HEK293 (cell line): Measurements from ENCODE around the gene ZFAND3.

Experiments
- CTCF ChIP-seq: fragments of 450-650 bp; formaldehyde crosslinking; IDR thresholded peaks from 2 replicates; pipeline ENCODE4 v1.5.1; 2016; ENCODE audit warnings: missing biosample characterization, missing genetic modification characterization
- REST ChIP-seq: fragments of 450-650 bp; formaldehyde crosslinking; IDR thresholded peaks from 2 replicates; pipeline ENCODE4 v1.5.1; 2016; ENCODE audit warnings: missing biosample characterization, missing genetic modification characterization
- SETDB1 ChIP-seq: IDR thresholded peaks from one replicate; pipeline ENCODE4 v1.6.1; 2017; ENCODE audit warnings: mild to moderate bottlenecking, low read length, moderate library complexity, mixed read lengths; ENCODE audit not compliant: insufficient read length
- YY1 ChIP-seq: fragments of 450-650 bp; formaldehyde crosslinking; IDR thresholded peaks from 2 replicates; pipeline ENCODE4 v1.5.1; 2018; ENCODE audit warnings: missing biosample characterization, missing genetic modification characterization
- ZBTB26 ChIP-seq: fragments of 450-650 bp; formaldehyde crosslinking; optimal IDR thresholded peaks from 2 replicates; pipeline ENCODE3; 2016; ENCODE audit warnings: missing biosample characterization, mild to moderate bottlenecking, missing genetic modification characterization
- ZBTB49 ChIP-seq: fragments of 450-650 bp; formaldehyde crosslinking; IDR thresholded peaks from 2 replicates; pipeline ENCODE4 v1.5.1; 2016; ENCODE audit warnings: missing biosample characterization, missing genetic modification characterization, low read depth
- ZFP37 ChIP-seq: fragments of 450-650 bp; formaldehyde crosslinking; IDR thresholded peaks from 2 replicates; pipeline ENCODE4 v1.5.1; 2016; ENCODE audit warnings: missing biosample characterization, missing genetic modification characterization
- ZNF121 ChIP-seq: fragments of 450-650 bp; formaldehyde crosslinking; IDR thresholded peaks from 2 replicates; pipeline ENCODE4 v1.5.1; 2016; ENCODE audit warnings: missing biosample characterization, missing genetic modification characterization
- ZNF18 ChIP-seq: fragments of 450-650 bp; formaldehyde crosslinking; IDR thresholded peaks from 2 replicates; pipeline ENCODE4 v1.5.1; 2016; ENCODE audit warnings: missing biosample characterization, missing genetic modification characterization
- ZNF239 ChIP-seq: fragments of 450-650 bp; formaldehyde crosslinking; IDR thresholded peaks from 2 replicates; pipeline ENCODE4 v1.5.1; 2016; ENCODE audit warnings: missing biosample characterization, missing genetic modification characterization
- ZNF521 ChIP-seq: fragments of 450-650 bp; formaldehyde crosslinking; IDR thresholded peaks from 2 replicates; pipeline ENCODE4 v1.5.1; 2017; ENCODE audit warnings: missing biosample characterization, mild to moderate bottlenecking, missing genetic modification characterization
- ZNF555 ChIP-seq: fragments of 450-650 bp; formaldehyde crosslinking; conservative IDR thresholded peaks from 2 replicates; pipeline ENCODE4 v1.5.1; 2017; ENCODE audit warnings: missing biosample characterization, mild to moderate bottlenecking, missing genetic modification characterization, inconsistent platforms
- ZNF580 ChIP-seq: fragments of 450-650 bp; formaldehyde crosslinking; IDR thresholded peaks from 2 replicates; pipeline ENCODE4 v1.5.1; 2016; ENCODE audit warnings: missing biosample characterization, missing genetic modification characterization

- TF ChIP-seq CTCF (tag by site-specific recombination) (no peak), ZNF521 (tag by site-specific recombination) (no peak), ZNF121 (tag by site-specific recombination) (no peak), REST (tag by site-specific recombination) (no peak), YY1 (tag by site-specific recombination) (no peak), ZNF239 (tag by site-specific recombination) (no peak), ZFP37 (tag by site-specific recombination) (no peak), ZNF18 (tag by site-specific recombination) (no peak), ZBTB49 (tag by site-specific recombination) (no peak), SETDB1 (no peak), ZNF580 (tag by site-specific recombination) (no peak), ZBTB26 (no peak), ZNF555 (no peak)
Measured at GRCh38 chr6:38040254-38040653, 220.7 kb downstream of the ZFAND3 start.
